GM10266 (cell line): ENCODE measurements around the gene SCN2A.

Source experiments
- DNase-seq: peaks from one replicate; pipeline ENCODE4 v3.0.0; 2012; ENCODE audit errors: extremely low spot score
- TF ChIP-seq, protein P1 (sequence below): IDR thresholded peaks from 2 replicates; pipeline ENCODE4 v1.5.1; 2012; ENCODE audit warnings: mild to moderate bottlenecking, low read depth; ENCODE audit not compliant: control insufficient read depth, insufficient read depth; ENCODE audit errors: missing control alignments

Gene SCN2A

GRCh38 chr2:165227571-165227970, 11.6 kb upstream of the SCN2A start:
- TF ChIP-seq, protein P1, sequence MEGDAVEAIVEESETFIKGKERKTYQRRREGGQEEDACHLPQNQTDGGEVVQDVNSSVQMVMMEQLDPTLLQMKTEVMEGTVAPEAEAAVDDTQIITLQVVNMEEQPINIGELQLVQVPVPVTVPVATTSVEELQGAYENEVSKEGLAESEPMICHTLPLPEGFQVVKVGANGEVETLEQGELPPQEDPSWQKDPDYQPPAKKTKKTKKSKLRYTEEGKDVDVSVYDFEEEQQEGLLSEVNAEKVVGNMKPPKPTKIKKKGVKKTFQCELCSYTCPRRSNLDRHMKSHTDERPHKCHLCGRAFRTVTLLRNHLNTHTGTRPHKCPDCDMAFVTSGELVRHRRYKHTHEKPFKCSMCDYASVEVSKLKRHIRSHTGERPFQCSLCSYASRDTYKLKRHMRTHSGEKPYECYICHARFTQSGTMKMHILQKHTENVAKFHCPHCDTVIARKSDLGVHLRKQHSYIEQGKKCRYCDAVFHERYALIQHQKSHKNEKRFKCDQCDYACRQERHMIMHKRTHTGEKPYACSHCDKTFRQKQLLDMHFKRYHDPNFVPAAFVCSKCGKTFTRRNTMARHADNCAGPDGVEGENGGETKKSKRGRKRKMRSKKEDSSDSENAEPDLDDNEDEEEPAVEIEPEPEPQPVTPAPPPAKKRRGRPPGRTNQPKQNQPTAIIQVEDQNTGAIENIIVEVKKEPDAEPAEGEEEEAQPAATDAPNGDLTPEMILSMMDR = no peak
- no peak for DNase-seq

GRCh38 chr2:165237056-165237455, 2.2 kb upstream of the SCN2A start:
- no peak for DNase-seq
- TF ChIP-seq, protein P1 = no peak

DNA sequence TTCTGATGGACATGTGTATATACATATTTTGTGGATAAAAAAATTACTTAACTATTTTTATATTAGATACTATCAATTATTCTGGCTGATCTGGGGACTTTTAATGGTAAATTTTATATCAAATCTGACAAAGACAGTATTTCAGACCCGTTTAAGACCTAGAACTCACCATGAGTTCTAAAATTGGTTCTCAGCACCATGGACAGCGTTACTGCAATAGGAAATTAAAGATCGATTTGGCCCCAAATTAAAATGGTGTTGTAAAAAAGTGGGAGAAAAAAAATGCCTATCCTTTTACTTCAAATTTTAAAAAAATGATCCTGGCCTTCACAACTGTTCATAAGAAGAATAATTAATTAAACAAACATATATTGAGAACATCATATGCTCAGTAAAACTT, 919 bp upstream of the SCN2A start:
- TF ChIP-seq, protein P1 = no peak

GRCh38 chr2:165239856-165240515, 772 bp downstream of the SCN2A start:
- TF ChIP-seq, protein P1 = no peak
- DNase-seq = no peak

More for the DNA sequence above, 919 bp upstream of the SCN2A start:
- DNase-seq = no peak

DNA sequence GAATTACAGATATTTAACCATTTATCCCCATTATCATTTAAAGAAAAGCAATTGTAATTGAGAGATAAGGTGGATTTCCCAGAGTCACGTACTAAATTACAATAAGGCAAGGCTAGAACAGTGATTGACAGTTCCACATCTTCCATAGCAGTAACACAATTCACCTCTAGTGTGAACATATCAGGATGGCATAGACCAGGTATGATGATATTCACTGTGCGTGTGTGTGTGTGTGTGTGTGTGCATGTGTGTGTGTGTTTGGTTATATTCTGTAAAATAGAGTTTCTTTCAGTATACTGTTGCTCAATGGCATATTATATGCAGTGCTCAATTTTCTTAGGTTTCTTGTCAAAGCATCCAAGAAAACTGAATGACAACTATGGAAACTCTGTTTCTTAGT, 1.7 kb downstream of the SCN2A start:
- no peak for DNase-seq
- TF ChIP-seq, protein P1 = no peak

DNA sequence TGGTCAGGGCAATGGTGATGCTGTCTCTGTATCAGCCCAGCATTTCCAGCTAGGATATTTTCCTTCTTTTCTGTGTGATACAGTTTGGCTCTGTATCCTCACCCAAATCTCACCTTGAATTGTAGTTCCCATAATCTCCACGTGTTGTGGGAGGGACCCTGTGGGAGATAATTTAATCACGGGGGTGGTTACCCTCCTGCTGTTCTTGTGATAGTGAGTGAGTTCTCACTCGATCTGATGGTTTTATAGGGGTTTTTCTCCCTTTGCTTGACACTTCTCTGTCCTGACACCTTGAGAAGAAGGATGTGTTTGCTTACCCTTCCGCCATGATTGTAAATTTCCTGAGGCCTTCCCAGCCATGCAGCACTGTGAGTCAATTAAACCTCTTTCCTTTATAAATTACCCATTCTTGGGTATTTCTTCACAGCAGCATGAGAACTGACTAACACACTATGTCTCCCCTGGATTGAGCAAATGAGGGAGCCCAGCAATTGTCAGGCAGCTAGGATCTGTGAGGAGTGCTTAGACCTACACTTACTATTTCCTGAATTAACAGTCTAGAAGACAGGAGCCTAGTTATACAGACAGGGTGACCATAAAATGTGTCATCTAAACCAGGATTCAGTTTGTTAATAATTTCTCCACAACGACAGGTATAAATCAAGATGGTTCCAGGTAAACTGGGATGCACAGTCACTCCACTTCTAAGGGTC, 6.0 kb downstream of the SCN2A start:
- no peak for DNase-seq
- TF ChIP-seq, protein P1 = no peak

DNA sequence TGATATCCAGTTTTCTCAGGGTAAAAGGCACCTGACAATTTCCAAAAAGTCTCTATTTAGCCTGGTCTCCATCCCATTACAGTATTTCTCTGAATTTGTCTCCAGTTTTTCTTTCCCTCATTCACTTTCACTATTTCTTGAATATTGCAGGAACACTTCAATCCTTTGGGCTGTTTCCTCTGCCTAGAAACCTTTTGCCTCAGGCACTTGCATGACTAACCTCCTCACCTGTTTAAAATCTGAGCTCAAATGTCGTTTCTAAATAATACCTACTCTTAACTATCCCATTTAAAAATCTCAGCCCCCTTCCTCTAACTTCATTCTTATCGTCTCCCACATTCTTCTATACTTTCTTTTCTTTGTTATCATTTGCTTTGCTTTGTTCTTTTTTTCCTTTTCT, 9.0 kb downstream of the SCN2A start:
- TF ChIP-seq, protein P1 = no peak
- DNase-seq = no peak
